Loucy (cell line): ENCODE results near the gene EPHA8.

Experiments
- CTCF ChIP-seq: fragments of 200-600 bp; sonication (generic); conservative IDR thresholded peaks from 2 replicates; pipeline ENCODE4 v1.5.1; 2014; ENCODE audit warnings: mild to moderate bottlenecking, antibody characterized with exemption, low read length
- EZH2phosphoT487 ChIP-seq: fragments of 200-600 bp; IDR thresholded peaks from 2 replicates; pipeline ENCODE4 v1.6.1; 2018; ENCODE audit warnings: antibody characterized with exemption, mild to moderate bottlenecking, moderate library complexity, borderline replicate concordance

- no peak for TF ChIP-seq CTCF
- TF ChIP-seq EZH2phosphoT487 = no peak
Observed at GRCh38 chr1:22608361-22608760, 45.1 kb downstream of the EPHA8 start.
